HG02642 (cell line): ENCODE measurements around the gene PCNX3.
A peak's percentile ranks its signal among the peaks of the same experiment; 100 is the strongest.
"Not testable (repeated sequence)": the region's sequence is repeated elsewhere in the genome, so short reads cannot be mapped to it uniquely, and the experiment has no call there.

Experiments used
- ATAC-seq: cut with Tn5 transposase; IDR thresholded peaks from one replicate; pipeline ENCODE4 v1.9.1; 2021; ENCODE audit warnings: mild to moderate bottlenecking; ENCODE audit not compliant: unreplicated experiment, poor library complexity

PCNX3 gene

GRCh38 chr11:65651589-65652510, 36.3 kb downstream of the PCNX3 start:
- no peak for ATAC-seq

- ATAC-seq, result peak; percentile 82
Measured at GRCh38 chr11:65652511-65653228, 37.1 kb downstream of the PCNX3 start.

- ATAC-seq, result no peak
Measured at GRCh38 chr11:65653229-65654225, 38.0 kb downstream of the PCNX3 start.

GRCh38 chr11:65654375-65655349, 39.1 kb downstream of the PCNX3 start:
- ATAC-seq, result no peak

GRCh38 chr11:65655570-65656332, 40.2 kb downstream of the PCNX3 start:
- ATAC-seq, result no peak

- no peak for ATAC-seq
Measured at GRCh38 chr11:65657426-65657825, 41.9 kb downstream of the PCNX3 start.

GRCh38 chr11:65658174-65659021, 42.8 kb downstream of the PCNX3 start:
- ATAC-seq, result no peak

- ATAC-seq, result no peak
Measured at GRCh38 chr11:65660038-65660437, 44.5 kb downstream of the PCNX3 start.

- ATAC-seq, result not testable (repeated sequence)
Measured at GRCh38 chr11:65660908-65661307, 45.3 kb downstream of the PCNX3 start.

GRCh38 chr11:65661599-65662246, 46.1 kb downstream of the PCNX3 start:
- ATAC-seq, result no peak

GRCh38 chr11:65662247-65662798, 46.7 kb downstream of the PCNX3 start:
- no peak for ATAC-seq

GRCh38 chr11:65662799-65663638, 47.4 kb downstream of the PCNX3 start, which contains the start of gene RELA:
TSS of gene RELA (minus strand) at chr11:65662916. CDS start at chr11:65662832, 84 bp downstream.
- peak; percentile 88 for ATAC-seq

GRCh38 chr11:65663639-65664200, 48.1 kb downstream of the PCNX3 start:
- peak; percentile 13 for ATAC-seq

GRCh38 chr11:65672180-65672860, 56.7 kb downstream of the PCNX3 start:
- ATAC-seq, result no peak

- no peak for ATAC-seq
Measured at GRCh38 chr11:65672982-65673381, 57.4 kb downstream of the PCNX3 start.
